GM12892 (cell line): Measurements from ENCODE around the gene KCNK2.

ENCODE experiments used
- DNase-seq: peaks from one replicate; pipeline ENCODE4 v3.0.0; 2011; ENCODE audit not compliant: insufficient read length
- FAIRE-seq: peaks from 2 replicates; lab custom pipeline; 2011; peaks lifted over from hg19 to GRCh38; lab: Jason Lieb, UNC
- POLR2A ChIP-seq: IDR thresholded peaks from 2 replicates; pipeline ENCODE4 v1.6.1; 2011; ENCODE audit warnings: low read depth, low read length, control low read depth
- POLR2AphosphoS5 ChIP-seq: IDR thresholded peaks from 2 replicates; pipeline ENCODE4 v1.6.1; 2011; ENCODE audit warnings: low read depth, low read length, control low read depth
- TAF1 ChIP-seq: IDR thresholded peaks from 2 replicates; pipeline ENCODE4 v1.6.1; 2011; ENCODE audit warnings: low read depth, mild to moderate bottlenecking, control low read depth, low read length, borderline replicate concordance

Gene KCNK2

GRCh38 chr1:215250913-215251312 is 168.4 kb downstream of the KCNK2 start:
- TF ChIP-seq TAF1 (no peak), POLR2AphosphoS5 (no peak), POLR2A (no peak)
- no peak for DNase-seq
- FAIRE-seq, result no peak

GRCh38 chr1:215251428-215251827 is 168.9 kb downstream of the KCNK2 start:
- no peak for DNase-seq
- FAIRE-seq, result no peak
- no peak for TF ChIP-seq POLR2A
- no peak for TF ChIP-seq POLR2AphosphoS5
- no peak for TF ChIP-seq TAF1

- FAIRE-seq (no peak), DNase-seq (no peak)
- TF ChIP-seq POLR2A (no peak), POLR2AphosphoS5 (no peak), TAF1 (no peak)
Measured at GRCh38 chr1:215252164-215252563, 169.6 kb downstream of the KCNK2 start.

- TF ChIP-seq POLR2AphosphoS5 (no peak), POLR2A (no peak), TAF1 (no peak)
- FAIRE-seq (no peak), DNase-seq (no peak)
Measured at GRCh38 chr1:215256936-215257679, 174.6 kb downstream of the KCNK2 start.

- TF ChIP-seq POLR2AphosphoS5, result no peak
- DNase-seq (no peak), FAIRE-seq (no peak)
Measured at GRCh38 chr1:215260711-215261110, 178.2 kb downstream of the KCNK2 start.

GRCh38 chr1:215262106-215262505 is 179.6 kb downstream of the KCNK2 start:
- no peak for TF ChIP-seq POLR2A
- no peak for TF ChIP-seq TAF1
- no peak for TF ChIP-seq POLR2AphosphoS5
- FAIRE-seq (no peak), DNase-seq (no peak)

- DNase-seq (no peak), FAIRE-seq (no peak)
- TF ChIP-seq POLR2AphosphoS5 (no peak), POLR2A (no peak), TAF1 (no peak)
Measured at GRCh38 chr1:215263636-215264035, 181.1 kb downstream of the KCNK2 start.

GRCh38 chr1:215264649-215265048 is 182.1 kb downstream of the KCNK2 start:
- DNase-seq, result no peak
- TF ChIP-seq POLR2A, result no peak
- TF ChIP-seq POLR2AphosphoS5, result no peak
- no peak for TF ChIP-seq TAF1
- no peak for FAIRE-seq

- no peak for DNase-seq
- no peak for FAIRE-seq
- no peak for TF ChIP-seq POLR2AphosphoS5
- TF ChIP-seq TAF1, result no peak
- TF ChIP-seq POLR2A, result no peak
Measured at GRCh38 chr1:215267495-215267894, 185.0 kb downstream of the KCNK2 start.

GRCh38 chr1:215269955-215270354 is 187.4 kb downstream of the KCNK2 start:
- TF ChIP-seq POLR2AphosphoS5 (no peak), POLR2A (no peak), TAF1 (no peak)
- FAIRE-seq, result no peak
- DNase-seq, result no peak

GRCh38 chr1:215273838-215274516 is 191.4 kb downstream of the KCNK2 start:
- TF ChIP-seq POLR2AphosphoS5, result no peak
- no peak for TF ChIP-seq TAF1
- TF ChIP-seq POLR2A, result no peak
- DNase-seq, result no peak
- FAIRE-seq, result no peak

- FAIRE-seq (no peak), DNase-seq (no peak)
- no peak for TF ChIP-seq POLR2AphosphoS5
- TF ChIP-seq POLR2A, result no peak
- no peak for TF ChIP-seq TAF1
Measured at GRCh38 chr1:215276582-215276981, 194.0 kb downstream of the KCNK2 start.
